WTC11 (cell line): ENCODE measurements around the gene CHST1. TPM values are rescaled to one million over a fixed set of nuclear protein-coding genes. Genes with fewer than 3 reads are reported as not detected.
A peak's percentile ranks its signal among the peaks of the same experiment; 100 is the strongest.

Experiments
- ATAC-seq: fragments of 200-7000 bp; cut with Tn5 transposase; 2 replicates; pipeline ENCODE4 v1.10.0; 2021; ENCODE audit warnings: mild to moderate bottlenecking, moderate library complexity
- CTCF ChIA-PET: fragments of 300-600 bp; sonication (Branson Sonifier 250); formaldehyde crosslinking; loops from one replicate; lab custom pipeline; 2021; ENCODE audit warnings: antibody characterized with exemption; lab: Charles Lee
- POLR2A ChIA-PET: fragments of 350-600 bp; sonication (Branson Sonifier 250); formaldehyde crosslinking; loops from one replicate; lab custom pipeline; 2021; ENCODE audit warnings: antibody characterized with exemption; lab: Charles Lee
- DNase-seq: peaks from one replicate; pipeline ENCODE4 v3.0.0; 2021; ENCODE audit warnings: low spot score
- H3K27ac Mint-ChIP-seq: 2 replicates; pipeline ENCODE4 v1.8.0; 2021; ENCODE audit warnings: mixed read lengths
- H3K27me3 Mint-ChIP-seq: 2 replicates; pipeline ENCODE4 v1.8.0; 2021; ENCODE audit warnings: low read depth, mild to moderate bottlenecking, moderate library complexity, mixed read lengths
- H3K36me3 Mint-ChIP-seq: 2 replicates; pipeline ENCODE4 v1.8.0; 2021; ENCODE audit warnings: mixed read lengths
- H3K4me1 Mint-ChIP-seq: 2 replicates; pipeline ENCODE4 v1.8.0; 2022; ENCODE audit warnings: mixed read lengths
- H3K4me3 Mint-ChIP-seq: 2 replicates; pipeline ENCODE4 v1.8.0; 2021; ENCODE audit warnings: mild to moderate bottlenecking, moderate library complexity, mixed read lengths
- H3K9me3 Mint-ChIP-seq: 2 replicates; pipeline ENCODE4 v1.8.0; 2021; ENCODE audit warnings: mixed read lengths
- ATF1 ChIP-seq: sonication (generic); formaldehyde crosslinking; IDR thresholded peaks from 2 replicates; pipeline ENCODE4 v1.8.1; 2023; ENCODE audit warnings: mild to moderate bottlenecking, moderate library complexity, missing genetic modification reagents
- ATF3 ChIP-seq: sonication (generic); formaldehyde crosslinking; conservative IDR thresholded peaks from 2 replicates; pipeline ENCODE4 v1.8.1; 2022; ENCODE audit warnings: mild to moderate bottlenecking, missing genetic modification reagents
- FOXJ3 ChIP-seq: sonication (generic); formaldehyde crosslinking; IDR thresholded peaks from 2 replicates; pipeline ENCODE4 v1.9.0; 2021; ENCODE audit warnings: missing genetic modification reagents, mild to moderate bottlenecking, borderline replicate concordance
- IRF1 ChIP-seq: sonication (generic); formaldehyde crosslinking; IDR thresholded peaks from 2 replicates; pipeline ENCODE4 v1.8.0; 2023; ENCODE audit warnings: missing genetic modification reagents
- IRF2 ChIP-seq: sonication (generic); formaldehyde crosslinking; IDR thresholded peaks from 2 replicates; pipeline ENCODE4 v1.8.0; 2022; ENCODE audit warnings: low read depth, missing genetic modification reagents, borderline replicate concordance
- NFYB ChIP-seq: sonication (generic); formaldehyde crosslinking; conservative IDR thresholded peaks from 2 replicates; pipeline ENCODE4 v1.8.0; 2022; ENCODE audit warnings: low read depth, missing genetic modification reagents
- NR3C1 ChIP-seq: sonication (generic); formaldehyde crosslinking; conservative IDR thresholded peaks from 2 replicates; pipeline ENCODE4 v1.8.1; 2023; ENCODE audit warnings: low read depth, mild to moderate bottlenecking, missing genetic modification reagents
- SOX15 ChIP-seq: fragments of 250-450 bp; sonication (Bioruptor Pico); IDR thresholded peaks from 2 replicates; pipeline ENCODE4 v1.9.0; 2021; ENCODE audit warnings: mild to moderate bottlenecking
- USF2 ChIP-seq: sonication (generic); formaldehyde crosslinking; IDR thresholded peaks from 2 replicates; pipeline ENCODE4 v1.8.1; 2023; ENCODE audit warnings: mild to moderate bottlenecking, missing genetic modification reagents, moderate library complexity
- ZNF219 ChIP-seq: sonication (generic); formaldehyde crosslinking; IDR thresholded peaks from 2 replicates; pipeline ENCODE4 v1.8.0; 2023; ENCODE audit warnings: missing genetic modification reagents, mild to moderate bottlenecking, borderline replicate concordance
- ZNF671 ChIP-seq: fragments of 250-450 bp; sonication (Bioruptor Pico); IDR thresholded peaks from 2 replicates; pipeline ENCODE4 v1.8.0; 2021; ENCODE audit warnings: mild to moderate bottlenecking
- total RNA-seq: library from RNA; stranded (reverse); gene quantifications from 3 replicates; pipeline ENCODE4 v1.2.3, GENCODE V29; 2021
- TF ChIP-seq, protein P1 (sequence below): sonication (generic); formaldehyde crosslinking; IDR thresholded peaks from 2 replicates; pipeline ENCODE4 v1.8.1; 2022; ENCODE audit warnings: missing genetic modification reagents, borderline replicate concordance
- TF ChIP-seq, protein P2 (sequence below): sonication (generic); formaldehyde crosslinking; conservative IDR thresholded peaks from 2 replicates; pipeline ENCODE4 v1.8.1; 2023; ENCODE audit warnings: mild to moderate bottlenecking, low read depth, missing genetic modification reagents, moderate library complexity
- TF ChIP-seq, protein P3 (sequence below): sonication (generic); formaldehyde crosslinking; IDR thresholded peaks from 2 replicates; pipeline ENCODE4 v1.8.1; 2023; ENCODE audit warnings: mild to moderate bottlenecking, moderate library complexity, missing genetic modification reagents
- TF ChIP-seq, protein P4 (sequence below): fragments of 250-450 bp; sonication (Bioruptor Pico); IDR thresholded peaks from 2 replicates; pipeline ENCODE4 v1.9.0; 2021; ENCODE audit warnings: mild to moderate bottlenecking, borderline replicate concordance
- TF ChIP-seq, protein P5 (sequence below): sonication (generic); formaldehyde crosslinking; IDR thresholded peaks from 2 replicates; pipeline ENCODE4 v1.8.0; 2022; ENCODE audit warnings: mild to moderate bottlenecking, missing genetic modification reagents

Gene CHST1
- total RNA-seq, 1 experiment from 2014 or later, result 2.4 TPM

DNA sequence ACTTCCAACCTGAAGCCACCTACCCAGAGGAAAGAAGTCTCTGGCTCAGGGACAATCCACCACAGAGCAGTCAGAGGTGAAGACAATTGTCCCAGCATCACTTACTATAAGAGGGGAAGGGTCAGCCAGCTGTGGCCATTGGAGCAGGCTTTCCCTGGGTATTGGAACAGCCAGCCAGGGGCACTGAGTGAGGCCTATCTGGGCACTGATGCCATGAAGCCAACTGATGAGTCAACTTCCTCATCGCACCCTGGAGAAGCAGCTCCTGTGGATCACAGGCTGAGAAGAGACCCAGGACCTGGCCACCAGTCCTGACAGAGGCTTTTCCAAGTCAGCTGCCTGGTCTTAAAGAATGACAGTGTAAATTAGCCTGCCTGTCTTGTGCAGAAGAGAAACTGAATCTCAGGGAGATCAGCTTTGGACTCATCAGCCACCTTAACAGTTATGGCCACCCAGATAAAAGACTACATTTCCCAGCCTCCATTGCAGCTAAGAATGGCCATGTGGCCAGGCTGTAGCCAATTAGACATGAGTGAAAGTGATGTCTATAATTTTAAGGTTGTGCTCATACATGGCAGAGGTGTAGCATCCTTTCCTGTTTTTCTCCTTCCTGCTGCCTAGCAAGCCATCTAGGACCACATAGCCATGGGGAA is 19.0 kb downstream of the CHST1 start:
- no peak for DNase-seq
- peak; percentile 73 for ATAC-seq
- H3K9me3 Mint-ChIP-seq, result peaks cover 7% of the 10 kb centered on the region; the same call in 1 of the 2 replicates

DNA sequence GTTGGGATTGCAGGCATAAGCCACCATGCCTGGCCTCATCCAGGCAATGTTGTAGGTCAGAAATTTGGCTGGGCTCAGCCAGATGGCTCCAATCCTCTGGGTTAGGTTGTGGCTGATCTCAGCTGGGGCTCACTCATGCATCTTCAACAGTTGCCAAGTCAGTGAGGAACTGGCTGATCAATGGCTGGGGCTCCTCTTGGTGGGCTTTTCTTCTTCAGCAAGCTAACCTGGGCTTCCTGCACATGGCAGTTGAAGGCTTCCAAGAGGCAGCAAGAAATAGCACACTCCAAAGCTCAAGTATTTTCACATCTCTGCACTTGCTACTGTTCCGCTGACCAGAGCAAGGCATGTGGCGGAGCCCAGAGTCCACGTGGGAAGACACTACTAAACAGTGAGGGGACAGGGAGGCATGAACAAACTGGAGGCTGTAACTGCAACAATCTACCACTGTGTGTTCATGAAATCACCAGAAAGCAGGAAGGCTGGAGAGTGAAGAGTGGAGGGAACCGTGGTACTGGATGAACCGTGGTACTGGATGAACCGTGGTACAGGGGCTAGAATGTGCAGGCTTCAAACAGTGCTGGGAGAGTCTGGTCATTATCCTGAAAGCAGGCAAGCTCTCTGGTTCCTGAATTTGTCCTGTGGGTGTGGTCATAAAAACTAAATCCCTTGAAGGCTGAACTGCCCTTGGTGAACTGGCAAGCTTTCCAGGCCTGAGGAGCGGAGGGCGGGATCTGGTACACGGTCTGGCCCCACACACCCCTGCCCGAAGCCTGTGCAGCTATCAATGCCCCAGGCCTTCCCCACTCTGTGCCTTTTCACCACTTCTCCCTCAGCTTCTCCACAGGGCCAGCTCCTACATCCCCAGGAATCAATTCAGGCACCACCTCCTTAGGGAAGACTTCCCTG is 20.2 kb downstream of the CHST1 start:
- POLR2A ChIA-PET, result no interaction called here
- no peak for ATAC-seq
- no peak for TF ChIP-seq ZNF671 (CRISPR knock-in tag)
- TF ChIP-seq, protein P1, sequence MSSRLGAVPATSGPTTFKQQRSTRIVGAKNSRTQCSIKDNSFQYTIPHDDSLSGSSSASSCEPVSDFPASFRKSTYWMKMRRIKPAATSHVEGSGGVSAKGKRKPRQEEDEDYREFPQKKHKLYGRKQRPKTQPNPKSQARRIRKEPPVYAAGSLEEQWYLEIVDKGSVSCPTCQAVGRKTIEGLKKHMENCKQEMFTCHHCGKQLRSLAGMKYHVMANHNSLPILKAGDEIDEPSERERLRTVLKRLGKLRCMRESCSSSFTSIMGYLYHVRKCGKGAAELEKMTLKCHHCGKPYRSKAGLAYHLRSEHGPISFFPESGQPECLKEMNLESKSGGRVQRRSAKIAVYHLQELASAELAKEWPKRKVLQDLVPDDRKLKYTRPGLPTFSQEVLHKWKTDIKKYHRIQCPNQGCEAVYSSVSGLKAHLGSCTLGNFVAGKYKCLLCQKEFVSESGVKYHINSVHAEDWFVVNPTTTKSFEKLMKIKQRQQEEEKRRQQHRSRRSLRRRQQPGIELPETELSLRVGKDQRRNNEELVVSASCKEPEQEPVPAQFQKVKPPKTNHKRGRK (CRISPR knock-in tag), result no peak
- no peak for TF ChIP-seq IRF2 (CRISPR knock-in tag)
- no peak for TF ChIP-seq NR3C1
- TF ChIP-seq, protein P2, sequence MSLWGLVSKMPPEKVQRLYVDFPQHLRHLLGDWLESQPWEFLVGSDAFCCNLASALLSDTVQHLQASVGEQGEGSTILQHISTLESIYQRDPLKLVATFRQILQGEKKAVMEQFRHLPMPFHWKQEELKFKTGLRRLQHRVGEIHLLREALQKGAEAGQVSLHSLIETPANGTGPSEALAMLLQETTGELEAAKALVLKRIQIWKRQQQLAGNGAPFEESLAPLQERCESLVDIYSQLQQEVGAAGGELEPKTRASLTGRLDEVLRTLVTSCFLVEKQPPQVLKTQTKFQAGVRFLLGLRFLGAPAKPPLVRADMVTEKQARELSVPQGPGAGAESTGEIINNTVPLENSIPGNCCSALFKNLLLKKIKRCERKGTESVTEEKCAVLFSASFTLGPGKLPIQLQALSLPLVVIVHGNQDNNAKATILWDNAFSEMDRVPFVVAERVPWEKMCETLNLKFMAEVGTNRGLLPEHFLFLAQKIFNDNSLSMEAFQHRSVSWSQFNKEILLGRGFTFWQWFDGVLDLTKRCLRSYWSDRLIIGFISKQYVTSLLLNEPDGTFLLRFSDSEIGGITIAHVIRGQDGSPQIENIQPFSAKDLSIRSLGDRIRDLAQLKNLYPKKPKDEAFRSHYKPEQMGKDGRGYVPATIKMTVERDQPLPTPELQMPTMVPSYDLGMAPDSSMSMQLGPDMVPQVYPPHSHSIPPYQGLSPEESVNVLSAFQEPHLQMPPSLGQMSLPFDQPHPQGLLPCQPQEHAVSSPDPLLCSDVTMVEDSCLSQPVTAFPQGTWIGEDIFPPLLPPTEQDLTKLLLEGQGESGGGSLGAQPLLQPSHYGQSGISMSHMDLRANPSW (CRISPR knock-in tag), result no peak
- TF ChIP-seq SOX15, result no peak
- TF ChIP-seq, protein P3, sequence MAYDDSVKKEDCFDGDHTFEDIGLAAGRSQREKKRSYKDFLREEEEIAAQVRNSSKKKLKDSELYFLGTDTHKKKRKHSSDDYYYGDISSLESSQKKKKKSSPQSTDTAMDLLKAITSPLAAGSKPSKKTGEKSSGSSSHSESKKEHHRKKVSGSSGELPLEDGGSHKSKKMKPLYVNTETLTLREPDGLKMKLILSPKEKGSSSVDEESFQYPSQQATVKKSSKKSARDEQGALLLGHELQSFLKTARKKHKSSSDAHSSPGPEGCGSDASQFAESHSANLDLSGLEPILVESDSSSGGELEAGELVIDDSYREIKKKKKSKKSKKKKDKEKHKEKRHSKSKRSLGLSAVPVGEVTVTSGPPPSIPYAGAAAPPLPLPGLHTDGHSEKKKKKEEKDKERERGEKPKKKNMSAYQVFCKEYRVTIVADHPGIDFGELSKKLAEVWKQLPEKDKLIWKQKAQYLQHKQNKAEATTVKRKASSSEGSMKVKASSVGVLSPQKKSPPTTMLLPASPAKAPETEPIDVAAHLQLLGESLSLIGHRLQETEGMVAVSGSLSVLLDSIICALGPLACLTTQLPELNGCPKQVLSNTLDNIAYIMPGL (CRISPR knock-in tag), result no peak
- TF ChIP-seq IRF1, result no peak
- TF ChIP-seq ATF1, result no peak

More for the DNA sequence above, 19.0 kb downstream of the CHST1 start:
- TF ChIP-seq ATF3 (no peak), FOXJ3 (CRISPR knock-in tag) (no peak), NFYB (CRISPR knock-in tag) (peak; percentile 85), USF2 (CRISPR knock-in tag) (peak; percentile 95), ZNF219 (CRISPR knock-in tag) (no peak)
- TF ChIP-seq, protein P4, sequence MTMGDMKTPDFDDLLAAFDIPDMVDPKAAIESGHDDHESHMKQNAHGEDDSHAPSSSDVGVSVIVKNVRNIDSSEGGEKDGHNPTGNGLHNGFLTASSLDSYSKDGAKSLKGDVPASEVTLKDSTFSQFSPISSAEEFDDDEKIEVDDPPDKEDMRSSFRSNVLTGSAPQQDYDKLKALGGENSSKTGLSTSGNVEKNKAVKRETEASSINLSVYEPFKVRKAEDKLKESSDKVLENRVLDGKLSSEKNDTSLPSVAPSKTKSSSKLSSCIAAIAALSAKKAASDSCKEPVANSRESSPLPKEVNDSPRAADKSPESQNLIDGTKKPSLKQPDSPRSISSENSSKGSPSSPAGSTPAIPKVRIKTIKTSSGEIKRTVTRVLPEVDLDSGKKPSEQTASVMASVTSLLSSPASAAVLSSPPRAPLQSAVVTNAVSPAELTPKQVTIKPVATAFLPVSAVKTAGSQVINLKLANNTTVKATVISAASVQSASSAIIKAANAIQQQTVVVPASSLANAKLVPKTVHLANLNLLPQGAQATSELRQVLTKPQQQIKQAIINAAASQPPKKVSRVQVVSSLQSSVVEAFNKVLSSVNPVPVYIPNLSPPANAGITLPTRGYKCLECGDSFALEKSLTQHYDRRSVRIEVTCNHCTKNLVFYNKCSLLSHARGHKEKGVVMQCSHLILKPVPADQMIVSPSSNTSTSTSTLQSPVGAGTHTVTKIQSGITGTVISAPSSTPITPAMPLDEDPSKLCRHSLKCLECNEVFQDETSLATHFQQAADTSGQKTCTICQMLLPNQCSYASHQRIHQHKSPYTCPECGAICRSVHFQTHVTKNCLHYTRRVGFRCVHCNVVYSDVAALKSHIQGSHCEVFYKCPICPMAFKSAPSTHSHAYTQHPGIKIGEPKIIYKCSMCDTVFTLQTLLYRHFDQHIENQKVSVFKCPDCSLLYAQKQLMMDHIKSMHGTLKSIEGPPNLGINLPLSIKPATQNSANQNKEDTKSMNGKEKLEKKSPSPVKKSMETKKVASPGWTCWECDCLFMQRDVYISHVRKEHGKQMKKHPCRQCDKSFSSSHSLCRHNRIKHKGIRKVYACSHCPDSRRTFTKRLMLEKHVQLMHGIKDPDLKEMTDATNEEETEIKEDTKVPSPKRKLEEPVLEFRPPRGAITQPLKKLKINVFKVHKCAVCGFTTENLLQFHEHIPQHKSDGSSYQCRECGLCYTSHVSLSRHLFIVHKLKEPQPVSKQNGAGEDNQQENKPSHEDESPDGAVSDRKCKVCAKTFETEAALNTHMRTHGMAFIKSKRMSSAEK (CRISPR knock-in tag), result no peak
- TF ChIP-seq, protein P5, sequence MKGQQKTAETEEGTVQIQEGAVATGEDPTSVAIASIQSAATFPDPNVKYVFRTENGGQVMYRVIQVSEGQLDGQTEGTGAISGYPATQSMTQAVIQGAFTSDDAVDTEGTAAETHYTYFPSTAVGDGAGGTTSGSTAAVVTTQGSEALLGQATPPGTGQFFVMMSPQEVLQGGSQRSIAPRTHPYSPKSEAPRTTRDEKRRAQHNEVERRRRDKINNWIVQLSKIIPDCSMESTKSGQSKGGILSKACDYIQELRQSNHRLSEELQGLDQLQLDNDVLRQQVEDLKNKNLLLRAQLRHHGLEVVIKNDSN (CRISPR knock-in tag), result peak; percentile 96
- TF ChIP-seq, all 79 proteins: peak for 3
- CTCF ChIA-PET, result interaction anchor here (0.8 to 2.7 kb wide), 4 partner anchors 9 to 275 kb away, joined by 3 to 27 read pairs (median 6); no protein-coding TSS in a partner anchor
- Mint-ChIP-seq H3K4me1 (peaks cover 14% of the 10 kb centered on the region), H3K27me3 (peaks cover 10% of the 10 kb centered on the region; the same call in 1 of the 2 replicates), H3K36me3 (no peaks in the 10 kb centered on the region), H3K4me3 (no peak overlapping the region), H3K27ac (no peak overlapping the region)
- POLR2A ChIA-PET, result no interaction called here

More for the DNA sequence above, 20.2 kb downstream of the CHST1 start:
- Mint-ChIP-seq H3K36me3 (no peaks in the 10 kb centered on the region), H3K27ac (no peak overlapping the region), H3K9me3 (peaks cover 7% of the 10 kb centered on the region; the same call in 1 of the 2 replicates), H3K4me1 (peaks cover 14% of the 10 kb centered on the region), H3K27me3 (peaks cover 10% of the 10 kb centered on the region; the same call in 1 of the 2 replicates), H3K4me3 (no peak overlapping the region)
- CTCF ChIA-PET, result interaction anchor here (1.1 to 2.7 kb wide), 3 partner anchors 10 to 274 kb away, joined by 3 to 27 read pairs (median 8); no protein-coding TSS in a partner anchor
- DNase-seq, result no peak
